ENCODE measurements around the gene MRNIP.
"Not testable (repeated sequence)": the region's sequence is repeated elsewhere in the genome, so short reads cannot be mapped to it uniquely, and the experiment has no call there.

The MRNIP gene

DNA sequence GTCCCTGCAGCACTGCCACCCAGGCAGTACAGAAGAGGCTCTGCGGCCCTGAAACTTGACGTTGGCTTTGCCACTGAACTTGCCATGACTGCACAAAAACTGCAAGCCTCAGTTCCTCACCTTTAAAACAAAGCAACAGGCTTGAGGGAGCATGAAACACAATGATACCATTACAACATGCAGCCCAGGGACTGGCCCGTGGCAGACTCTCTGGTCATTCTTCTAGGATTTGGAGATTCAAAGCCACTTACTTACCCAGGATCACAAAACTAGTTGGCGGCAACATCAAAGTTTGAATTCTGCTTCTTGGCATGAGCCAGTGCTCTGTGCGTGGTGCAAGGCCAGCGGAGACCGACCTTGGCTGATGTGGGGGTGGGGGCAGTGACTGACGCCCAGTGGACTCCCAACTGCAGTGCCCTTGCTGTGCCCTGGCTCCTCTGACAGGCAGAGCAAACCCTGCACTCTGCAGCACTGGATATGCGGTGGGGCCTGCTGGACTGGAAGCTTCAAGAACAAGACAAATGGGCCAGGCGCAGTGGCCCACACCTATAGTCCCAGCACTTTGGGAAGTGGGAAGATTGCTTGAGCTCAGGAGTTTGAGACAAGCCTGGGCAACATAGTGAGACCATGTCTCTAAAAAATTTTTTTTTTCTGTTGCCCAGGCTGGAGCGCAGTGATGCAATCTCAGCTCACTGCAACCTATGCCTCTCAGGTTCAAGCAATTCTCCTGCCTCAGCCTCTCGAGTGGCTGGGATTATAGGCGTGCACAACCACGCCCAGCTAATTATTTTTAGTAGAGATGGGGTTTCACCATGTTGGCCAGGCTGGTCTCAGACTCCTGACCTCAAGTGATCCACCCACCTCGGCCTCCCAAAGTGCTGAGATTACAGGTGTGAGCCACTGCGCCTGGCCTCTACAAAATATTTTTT lies 19.0 kb downstream of the MRNIP start:
- no peak for DNase-seq (ENCODE audit: low spot score)

DNA sequence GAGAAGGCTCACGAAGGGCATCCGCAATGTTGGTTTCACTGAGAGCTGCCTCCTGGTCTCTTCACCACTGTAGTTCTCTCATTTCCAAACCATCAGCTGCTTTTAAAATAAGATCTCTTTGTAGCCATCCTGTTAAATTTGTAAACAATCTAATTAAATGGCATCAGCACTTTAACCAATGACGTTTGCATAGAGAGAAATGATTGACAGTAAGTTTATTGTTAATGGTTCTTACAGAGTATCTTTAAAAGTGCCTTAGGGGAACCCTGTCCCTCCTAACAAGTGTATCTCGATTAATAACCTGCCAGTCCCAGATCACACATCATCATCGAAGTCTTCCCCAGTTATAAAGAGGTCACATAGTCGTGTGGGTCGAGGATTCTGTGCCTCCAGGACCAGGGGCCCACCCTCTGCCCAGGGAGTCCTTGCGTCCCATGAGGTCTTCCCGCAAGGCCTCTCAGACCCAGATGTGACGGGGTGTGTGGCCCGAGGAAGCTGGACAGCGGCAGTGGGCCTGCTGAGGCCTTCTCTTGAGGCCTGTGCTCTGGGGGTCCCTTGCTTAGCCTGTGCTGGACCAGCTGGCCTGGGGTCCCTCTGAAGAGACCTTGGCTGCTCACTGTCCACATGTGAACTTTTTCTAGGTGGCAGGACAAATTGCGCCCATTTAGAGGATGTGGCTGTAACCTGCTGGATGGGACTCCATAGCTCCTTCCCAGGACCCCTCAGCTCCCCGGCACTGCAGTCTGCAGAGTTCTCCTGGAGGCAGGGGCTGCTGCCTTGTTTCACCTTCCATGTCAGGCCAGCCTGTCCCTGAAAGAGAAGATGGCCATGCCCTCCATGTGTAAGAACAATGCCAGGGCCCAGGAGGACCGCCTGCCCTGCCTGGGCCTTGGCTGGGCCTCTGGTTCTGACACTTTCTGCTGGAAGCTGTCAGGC lies 21.3 kb downstream of the MRNIP start:
- no peak for DNase-seq (ENCODE audit: low spot score)

DNA sequence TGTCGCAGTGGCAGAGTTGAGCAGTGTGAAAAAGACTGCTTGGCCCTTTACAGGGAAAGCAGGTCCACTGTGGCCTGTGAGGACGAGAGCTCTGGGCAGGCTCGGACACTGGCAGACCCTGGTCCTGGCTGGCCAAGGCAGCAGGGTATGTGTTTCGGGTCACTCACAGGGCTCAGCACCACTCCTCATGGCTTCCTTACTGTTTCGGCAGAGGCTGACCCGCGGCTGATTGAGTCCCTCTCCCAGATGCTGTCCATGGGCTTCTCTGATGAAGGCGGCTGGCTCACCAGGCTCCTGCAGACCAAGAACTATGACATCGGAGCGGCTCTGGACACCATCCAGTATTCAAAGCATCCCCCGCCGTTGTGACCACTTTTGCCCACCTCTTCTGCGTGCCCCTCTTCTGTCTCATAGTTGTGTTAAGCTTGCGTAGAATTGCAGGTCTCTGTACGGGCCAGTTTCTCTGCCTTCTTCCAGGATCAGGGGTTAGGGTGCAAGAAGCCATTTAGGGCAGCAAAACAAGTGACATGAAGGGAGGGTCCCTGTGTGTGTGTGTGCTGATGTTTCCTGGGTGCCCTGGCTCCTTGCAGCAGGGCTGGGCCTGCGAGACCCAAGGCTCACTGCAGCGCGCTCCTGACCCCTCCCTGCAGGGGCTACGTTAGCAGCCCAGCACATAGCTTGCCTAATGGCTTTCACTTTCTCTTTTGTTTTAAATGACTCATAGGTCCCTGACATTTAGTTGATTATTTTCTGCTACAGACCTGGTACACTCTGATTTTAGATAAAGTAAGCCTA lies 22.2 kb downstream of the MRNIP start:
- DNase-seq (ENCODE audit: low spot score) = peak; percentile 79

DNA sequence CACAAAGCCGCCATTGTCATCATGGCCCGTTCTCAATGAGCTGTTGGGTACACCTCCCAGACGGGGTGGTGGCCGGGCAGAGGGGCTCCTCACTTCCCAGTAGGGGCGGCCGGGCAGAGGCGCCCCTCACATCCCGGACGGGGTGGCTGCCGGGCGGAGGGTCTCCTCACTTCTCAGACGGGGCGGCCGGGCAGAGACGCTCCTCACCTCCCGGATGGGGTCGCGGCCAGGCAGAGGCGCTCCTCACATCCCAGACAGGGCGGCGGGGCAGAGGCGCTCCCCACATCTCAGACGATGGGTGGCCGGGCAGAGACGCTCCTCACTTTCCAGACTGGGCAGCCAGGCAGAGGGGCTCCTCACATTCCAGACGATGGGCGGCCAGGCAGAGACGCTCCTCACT lies 23.7 kb downstream of the MRNIP start:
- not testable (repeated sequence) for DNase-seq (ENCODE audit: low spot score)

DNA sequence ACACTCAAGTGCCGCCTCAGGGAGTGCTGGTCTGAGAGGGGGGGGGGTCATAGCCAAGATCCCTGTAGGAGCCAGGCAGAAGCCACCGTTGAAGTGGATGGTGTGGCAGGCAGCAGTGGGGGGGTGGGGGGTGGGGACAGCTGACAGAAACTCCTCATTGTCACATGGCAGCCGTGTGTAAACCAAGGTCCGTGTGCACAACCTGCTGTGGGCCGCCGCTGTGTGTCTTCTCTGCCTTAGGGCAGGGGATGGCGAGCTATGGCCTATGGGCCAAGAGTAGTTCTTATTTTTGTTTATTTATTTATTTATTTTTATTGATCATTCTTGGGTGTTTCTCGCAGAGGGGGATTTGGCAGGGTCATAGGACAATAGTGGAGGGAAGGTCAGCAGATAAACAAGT lies 24.5 kb downstream of the MRNIP start:
- no peak for DNase-seq (ENCODE audit: low spot score)

DNA sequence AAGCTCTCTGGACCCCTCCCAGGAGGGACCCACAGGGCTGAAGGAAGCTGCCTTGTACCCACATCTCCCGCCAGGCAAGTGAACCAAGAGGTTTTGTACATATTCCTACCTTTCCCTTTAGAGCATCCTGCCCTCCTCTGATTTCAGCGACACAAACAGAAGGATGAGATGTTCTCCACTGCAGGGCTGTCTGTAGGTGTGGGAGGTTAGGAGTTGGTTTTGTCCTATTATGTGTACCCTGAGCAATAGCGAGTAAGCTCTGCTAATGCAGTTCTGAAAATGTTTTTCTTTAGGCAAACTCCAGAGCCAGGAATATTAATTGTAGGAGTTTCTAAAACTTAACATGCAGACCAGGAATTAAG lies 24.9 kb downstream of the MRNIP start:
- DNase-seq (ENCODE audit: low spot score) = no peak

DNA sequence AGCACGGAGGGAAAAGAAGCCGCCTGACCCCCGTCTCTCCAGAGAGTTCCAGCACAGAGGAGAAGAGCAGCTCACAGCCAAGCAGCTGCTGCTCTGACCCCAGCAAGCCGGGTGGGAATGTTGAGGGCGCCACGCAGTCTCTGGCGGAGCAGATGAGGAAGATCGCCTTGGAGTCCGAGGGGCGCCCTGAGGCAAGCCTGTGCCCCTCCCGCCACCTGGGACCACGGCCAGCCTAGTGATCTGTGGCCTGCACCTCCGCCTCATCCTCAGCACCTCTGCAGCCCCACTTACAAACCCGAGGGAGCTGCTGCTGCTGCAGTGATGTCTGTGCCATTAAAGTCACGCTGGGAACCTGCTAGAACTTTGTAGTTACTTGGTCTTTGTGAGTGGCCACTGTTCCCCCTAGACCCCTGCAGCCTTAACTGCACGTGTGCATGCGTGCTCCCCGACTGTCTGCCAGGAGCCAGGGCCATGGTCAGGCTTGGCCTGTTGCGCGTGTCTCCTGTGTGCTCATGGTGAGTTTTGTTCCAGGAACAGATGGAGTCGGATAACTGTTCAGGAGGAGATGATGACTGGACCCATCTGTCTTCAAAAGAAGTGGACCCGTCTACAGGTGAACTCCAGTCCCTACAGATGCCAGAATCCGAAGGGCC lies 25.4 kb downstream of the MRNIP start:
- no peak for DNase-seq (ENCODE audit: low spot score)

DNA sequence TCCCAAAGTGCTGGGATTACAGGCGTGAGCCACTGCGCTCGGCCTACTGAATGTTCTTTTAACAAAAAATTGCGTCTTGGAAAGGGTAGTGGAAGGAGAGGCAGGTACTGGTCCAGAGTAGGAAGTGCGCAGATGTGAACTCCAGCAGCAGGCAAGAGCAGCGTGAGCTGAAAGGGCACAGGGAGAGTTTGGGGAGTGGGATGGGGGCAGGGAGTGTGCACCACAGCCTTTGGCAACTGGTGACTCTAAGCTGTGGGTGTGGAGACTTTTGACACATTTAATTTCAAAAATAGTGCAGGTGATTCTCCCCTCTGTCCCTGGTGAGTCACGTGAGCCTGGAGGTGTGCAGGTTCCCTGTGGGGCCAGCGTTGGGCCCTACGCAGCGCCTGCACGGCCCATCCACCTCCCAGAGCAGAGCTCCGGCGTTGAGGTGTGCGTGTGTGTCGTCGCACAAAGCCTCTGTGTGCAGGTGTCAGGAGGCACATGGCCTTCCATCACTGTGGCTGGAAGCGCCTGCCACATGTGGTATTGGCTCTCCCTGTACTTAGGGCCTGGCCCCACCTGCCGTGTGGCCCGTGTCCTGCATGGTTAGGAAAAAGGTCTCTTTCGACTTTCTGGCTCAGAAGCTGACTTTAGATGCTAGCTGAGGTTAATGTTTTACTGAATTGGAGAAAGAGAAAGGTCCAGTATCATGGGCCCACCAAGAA lies 26.4 kb downstream of the MRNIP start:
- no peak for DNase-seq (ENCODE audit: low spot score)

DNA sequence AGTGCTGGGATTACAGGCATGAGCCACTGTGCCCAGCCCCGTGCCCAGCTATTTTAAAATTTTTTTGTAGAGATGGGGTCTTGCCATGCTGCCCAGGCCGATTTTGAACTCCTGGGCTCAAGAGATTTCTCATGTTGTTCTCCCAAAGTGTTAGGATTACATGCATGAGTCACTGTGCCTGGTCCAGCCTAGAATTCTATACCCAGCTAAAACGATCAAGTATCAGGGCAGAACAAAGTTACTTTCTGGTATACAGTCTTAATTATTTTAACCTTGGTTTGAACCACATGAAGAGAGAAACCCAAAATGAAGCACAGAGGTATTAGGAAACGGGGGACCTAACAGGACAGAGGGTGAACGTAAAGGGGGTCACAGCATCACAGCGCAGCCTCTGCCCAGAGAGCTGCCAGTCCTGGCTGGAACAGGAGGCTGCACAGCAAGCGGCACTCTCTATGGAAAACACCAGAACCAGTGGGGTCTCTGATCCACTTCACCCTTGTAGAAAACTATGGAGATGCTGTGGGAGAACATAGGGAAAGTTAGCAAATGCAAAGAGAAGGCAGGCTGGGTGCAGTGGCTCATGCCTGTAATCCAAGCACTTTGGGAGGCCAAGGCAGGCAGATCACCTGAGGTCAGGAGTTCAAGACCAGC lies 27.7 kb downstream of the MRNIP start:
- DNase-seq (ENCODE audit: low spot score) = no peak

DNA sequence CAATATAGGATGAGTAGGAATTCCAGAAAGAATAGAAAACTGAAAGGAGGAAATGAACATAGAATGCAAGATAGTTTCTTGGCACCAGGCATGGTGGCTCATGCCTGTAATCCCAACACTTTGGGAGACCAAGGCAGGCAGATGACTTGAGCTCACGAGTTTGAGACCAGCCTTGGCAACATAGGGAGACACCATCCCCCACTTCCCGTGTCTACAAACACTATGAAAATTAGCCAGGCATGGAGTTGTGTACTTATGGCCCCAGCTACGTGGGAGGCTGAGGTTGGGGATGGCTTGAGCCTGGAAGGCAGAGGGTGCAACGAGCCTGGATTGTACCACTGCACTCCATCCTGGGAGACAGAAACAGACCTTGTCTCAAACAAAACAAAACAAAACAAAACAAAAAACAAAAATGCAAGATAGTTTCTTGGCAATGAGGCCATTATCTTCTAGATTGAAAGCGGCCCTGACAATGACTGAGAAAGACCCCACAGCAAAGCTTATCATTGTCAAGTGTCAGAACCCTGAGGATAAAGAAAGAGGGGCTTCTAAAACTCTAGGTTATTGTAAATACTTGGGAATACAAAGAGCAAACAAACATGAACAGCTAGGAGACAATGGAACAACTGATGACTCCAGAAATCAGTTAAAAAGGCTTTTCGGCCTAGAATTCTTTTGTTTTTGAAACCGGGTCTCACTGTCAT lies 28.7 kb downstream of the MRNIP start:
- DNase-seq (ENCODE audit: low spot score) = no peak

DNA sequence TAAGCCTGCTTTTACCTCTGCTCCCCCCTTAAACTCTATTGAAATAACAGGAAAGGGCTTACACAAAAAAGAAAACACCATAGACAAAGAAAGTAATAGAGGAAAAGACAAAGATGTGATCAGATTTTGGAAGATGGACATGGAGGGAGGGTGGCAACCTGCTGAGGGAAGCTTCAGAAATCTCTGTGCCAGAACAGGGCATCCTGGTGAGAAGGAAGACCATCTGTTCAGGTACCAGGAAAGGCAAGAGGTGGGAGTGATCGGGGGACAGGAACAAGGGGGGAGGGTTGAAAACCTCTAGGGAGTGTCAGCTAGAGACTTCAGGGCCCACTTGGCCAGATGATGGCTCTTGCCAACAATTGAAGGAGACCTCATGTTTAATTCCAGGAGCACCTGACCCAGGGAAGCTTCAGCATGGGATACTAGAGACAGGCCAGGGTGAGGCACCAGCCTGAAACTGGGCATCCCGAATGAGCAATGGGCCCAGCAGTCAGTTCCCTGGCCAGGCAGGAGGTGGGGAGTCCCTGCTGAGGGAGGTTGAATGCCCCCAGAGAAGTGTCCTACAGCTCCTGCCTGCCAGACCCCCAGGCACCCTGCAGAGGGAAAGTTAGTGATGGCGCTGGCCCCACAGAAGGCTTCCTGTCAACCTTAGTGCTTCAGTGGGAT lies 29.7 kb downstream of the MRNIP start:
- no peak for DNase-seq (ENCODE audit: low spot score)

DNA sequence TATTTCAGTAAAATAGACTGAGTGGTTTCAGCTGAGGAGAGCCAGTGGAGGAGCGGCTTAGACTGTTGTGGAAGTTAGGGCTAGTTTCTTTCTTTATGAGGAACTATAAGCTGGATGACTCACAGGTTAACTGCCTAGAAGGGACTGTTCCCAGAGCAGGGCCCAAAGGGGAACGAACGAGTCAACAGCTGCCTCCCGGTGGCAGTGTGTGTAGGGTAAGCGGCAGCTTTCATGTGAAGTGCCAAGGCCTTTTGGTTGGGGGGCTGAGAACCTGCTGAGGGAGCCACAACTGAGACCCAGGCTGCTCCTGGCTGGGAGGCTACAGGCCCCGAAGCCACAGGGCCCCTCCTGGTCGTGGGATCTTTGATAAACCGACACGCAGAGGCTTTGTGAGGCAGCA lies 30.9 kb downstream of the MRNIP start:
- DNase-seq (ENCODE audit: low spot score) = peak; percentile 32

DNA sequence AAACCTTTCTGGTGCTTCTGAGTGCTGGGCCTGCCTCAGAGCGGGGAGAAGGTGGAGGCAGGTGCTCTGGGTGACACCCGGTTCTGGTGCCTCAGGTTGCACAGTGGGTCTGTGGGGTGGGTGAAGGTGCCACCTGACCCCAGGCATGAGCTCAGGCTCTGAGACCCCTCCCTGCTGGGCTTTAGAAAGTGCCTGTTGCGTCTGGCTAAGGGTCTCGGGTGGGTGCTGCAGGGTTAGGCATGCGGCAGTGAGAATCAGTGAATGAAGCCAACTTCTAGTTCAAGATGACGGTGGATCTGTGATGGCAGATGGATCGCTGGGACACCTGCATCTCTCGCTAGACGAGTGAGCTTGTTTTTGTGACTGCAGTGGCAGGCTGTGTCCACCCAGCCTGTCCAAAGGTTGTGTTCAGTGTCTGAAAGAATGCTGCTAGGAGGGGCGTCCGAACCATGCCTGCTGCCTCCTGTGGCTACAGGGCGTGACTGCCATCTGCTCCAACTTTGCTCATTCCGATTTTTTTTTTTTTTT lies 32.9 kb downstream of the MRNIP start:
- DNase-seq (ENCODE audit: low spot score) = no peak

DNA sequence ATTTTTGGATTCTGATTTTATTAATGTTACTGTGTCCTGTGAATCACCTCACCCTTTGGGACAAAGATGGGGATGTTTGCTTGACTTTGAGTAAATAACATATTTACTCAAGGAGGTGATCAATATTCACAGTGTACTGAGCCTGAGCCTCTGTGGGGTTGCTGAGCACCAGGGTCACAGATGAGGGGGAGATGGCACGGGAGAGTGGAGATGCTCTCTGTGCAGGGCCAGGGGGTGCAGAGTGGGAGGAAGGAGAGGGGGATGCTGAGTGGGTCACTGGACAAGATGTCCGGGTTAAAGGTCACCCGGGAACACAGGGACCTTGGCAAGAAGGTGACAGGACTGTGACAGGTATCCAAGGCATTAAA lies 33.9 kb downstream of the MRNIP start:
- DNase-seq (ENCODE audit: low spot score) = no peak

DNA sequence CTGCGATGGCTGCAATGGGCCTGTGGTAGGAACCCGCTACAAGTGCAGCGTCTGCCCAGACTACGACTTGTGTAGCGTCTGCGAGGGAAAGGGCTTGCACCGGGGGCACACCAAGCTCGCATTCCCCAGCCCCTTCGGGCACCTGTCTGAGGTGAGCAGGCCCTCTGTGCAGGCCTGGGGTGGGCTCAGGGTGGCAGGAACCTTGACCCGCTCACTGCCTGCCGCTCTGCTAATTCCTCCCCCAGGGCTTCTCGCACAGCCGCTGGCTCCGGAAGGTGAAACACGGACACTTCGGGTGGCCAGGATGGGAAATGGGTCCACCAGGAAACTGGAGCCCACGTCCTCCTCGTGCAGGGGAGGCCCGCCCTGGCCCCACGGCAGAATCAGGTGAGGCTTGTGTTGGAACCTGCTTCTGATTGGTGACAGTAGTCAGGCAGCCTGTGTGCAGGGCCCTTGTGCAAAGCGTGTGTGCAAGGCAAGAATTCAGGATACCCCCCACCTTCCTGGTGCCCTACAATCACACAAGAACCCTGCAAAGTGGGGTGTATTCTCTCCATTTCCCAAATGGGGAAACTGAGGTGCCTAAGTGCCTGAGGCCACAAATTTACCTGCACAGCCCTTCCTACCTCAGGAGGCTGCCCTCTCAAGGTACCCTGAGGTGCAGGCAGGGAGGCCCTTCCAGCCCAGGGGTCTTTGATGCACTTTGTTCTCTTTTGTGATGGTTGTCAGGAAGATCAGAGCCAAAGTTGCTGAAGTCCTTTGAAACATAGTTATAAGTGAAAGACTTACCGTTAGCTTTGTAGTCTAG lies 34.5 kb downstream of the MRNIP start:
- DNase-seq (ENCODE audit: low spot score) = no peak

DNA sequence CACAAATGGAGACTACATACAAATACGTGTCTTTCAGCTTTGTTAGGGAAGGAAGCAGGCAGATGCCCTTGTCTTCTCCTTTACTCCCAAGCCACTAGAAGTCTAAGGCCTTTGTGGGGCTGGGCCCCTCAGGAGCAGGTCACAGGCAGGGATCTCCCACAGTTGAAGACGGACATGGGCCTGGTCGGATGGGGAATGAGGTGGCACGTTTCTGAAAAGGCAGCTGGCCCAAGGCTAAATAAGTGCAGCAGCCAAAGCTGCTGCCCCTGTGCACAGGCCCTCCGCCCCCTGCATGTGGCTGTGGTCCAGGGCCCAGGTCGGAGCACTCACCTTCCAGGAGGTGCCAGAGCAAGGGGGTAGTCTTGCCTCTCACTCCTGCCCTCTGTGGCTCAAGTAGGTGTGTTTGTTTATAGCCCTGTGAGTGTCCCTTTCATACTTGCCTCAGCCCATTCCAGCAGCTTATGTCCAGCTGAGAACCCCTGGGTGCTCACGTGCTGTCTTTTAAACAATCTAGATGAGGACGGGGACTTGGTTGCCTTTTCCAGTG lies 36.1 kb downstream of the MRNIP start:
- no peak for DNase-seq (ENCODE audit: low spot score)

DNA sequence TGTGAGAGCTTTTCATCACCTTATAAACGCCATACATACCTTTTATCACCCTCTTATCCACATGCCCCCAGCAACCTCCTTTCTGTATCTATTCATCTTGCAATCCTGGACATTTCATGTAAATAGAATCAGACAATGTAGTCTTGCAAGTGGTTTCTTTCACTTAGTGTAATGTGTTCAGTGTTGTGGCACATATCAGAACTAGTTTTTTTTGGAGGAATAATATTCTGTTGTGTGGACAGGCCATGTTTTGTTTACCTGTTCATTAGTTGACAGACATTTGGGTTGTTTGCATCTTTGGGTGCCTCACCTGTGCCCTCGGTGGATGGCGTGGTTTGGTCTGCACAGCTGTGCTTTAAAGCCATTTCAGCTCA lies 36.6 kb downstream of the MRNIP start:
- DNase-seq (ENCODE audit: low spot score) = no peak

Measured in CD4-positive, alpha-beta T cell treated with Interleukin-2 at 100 ng/mL for 4 hours (primary cell).